B cell (primary cell): ENCODE measurements around the gene AGAP1.

ENCODE experiments used
- CTCF ChIP-seq: fragments of 200-600 bp; IDR thresholded peaks from one replicate; pipeline ENCODE4 v1.8.0; 2022; ENCODE audit warnings: antibody characterized with exemption, mild to moderate bottlenecking
- EZH2 ChIP-seq: IDR thresholded peaks from 2 replicates; pipeline ENCODE4 v1.6.1; 2012; ENCODE audit warnings: borderline replicate concordance, low read depth, mild to moderate bottlenecking, moderate library complexity, low read length; ENCODE audit not compliant: insufficient read depth, poor library complexity, severe bottlenecking

- TF ChIP-seq CTCF (no peak), EZH2 (no peak)
Observed at GRCh38 chr2:236160366-236161081, 666.7 kb downstream of the AGAP1 start.
